Gastroesophageal sphincter (tissue), 4 donors: ENCODE results near the gene HECW1. TPM values are rescaled to one million over a fixed set of nuclear protein-coding genes. Genes with fewer than 3 reads are reported as not detected.

Experiments
- ATAC-seq: fragments of 150-250 bp; one replicate; pipeline ENCODE4 v1.9.1; 2016; ENCODE audit warnings: mild to moderate bottlenecking, moderate library complexity
- H3K27ac ChIP-seq, 4 donors: fragments of 200-600 bp; sonication (generic) in 3 of 4; 1 replicate in 3 of 4; 2 replicates in 1 of 4; pipeline ENCODE4 v1.5.1; 2016 to 2019
- H3K27me3 ChIP-seq: fragments of 200-600 bp; sonication (generic); one replicate; pipeline ENCODE4 v1.5.1; 2019
- H3K36me3 ChIP-seq, 2 donors: fragments of 200-600 bp; sonication (generic); one replicate each; pipeline ENCODE4 v1.5.1; 2019; ENCODE audit warnings: control low read depth in 1 of 2
- H3K4me1 ChIP-seq, 3 donors: fragments of 200-600 bp; sonication (generic); 1 replicate in 2 of 3; 2 replicates in 1 of 3; pipeline ENCODE4 v1.5.1; 2016 to 2019; ENCODE audit warnings: control low read depth in 2 of 3
- H3K4me3 ChIP-seq, 2 donors: fragments of 200-600 bp; sonication (generic); one replicate each; pipeline ENCODE4 v1.5.1; 2019; ENCODE audit warnings: mild to moderate bottlenecking in 1 of 2, moderate library complexity in 1 of 2
- H3K9me3 ChIP-seq, 3 donors: fragments of 200-600 bp; sonication (generic); one replicate each; pipeline ENCODE4 v1.5.1; 2017 to 2019; ENCODE audit warnings: control low read depth in 2 of 3
- EP300 ChIP-seq: sonication (generic); formaldehyde crosslinking; IDR thresholded peaks from one replicate; pipeline ENCODE4 v1.6.1; 2017; ENCODE audit warnings: antibody characterized with exemption, mild to moderate bottlenecking
- POLR2A ChIP-seq, 2 donors: fragments of 450-650 bp; IDR thresholded peaks; one replicate each; pipeline ENCODE4 v1.6.1; 2017; ENCODE audit warnings: antibody characterized with exemption in 2 of 2, mild to moderate bottlenecking in 2 of 2, moderate library complexity in 1 of 2
- POLR2AphosphoS5 ChIP-seq: sonication (generic); formaldehyde crosslinking; IDR thresholded peaks from one replicate; pipeline ENCODE4 v1.6.1; 2017; ENCODE audit warnings: antibody characterized with exemption
- WGBS, 2 donors: methylation state at CpG; one replicate each; pipeline ENCODE4 v1.1.5; 2018; ENCODE audit warnings: low coverage in 1 of 2; 5-methylcytosine and 5-hydroxymethylcytosine counted together
- total RNA-seq, 4 donors: library from RNA; depleted of rRNA; stranded (reverse); fragments of >200 nt; gene quantifications; one replicate each; pipeline ENCODE4 v1.1.0, GENCODE V29; 2016
- TF ChIP-seq, protein P1 (sequence below), 4 experiments: fragments of 200-600 bp in 2 of 4; fragments of 450-650 bp in 2 of 4; sonication (generic) in 1 of 4; IDR thresholded peaks; one replicate each; pipeline ENCODE4 v1.5.1; 2017 to 2019; ENCODE audit warnings: antibody characterized with exemption in 4 of 4, mild to moderate bottlenecking in 2 of 4, moderate library complexity in 2 of 4

Gene HECW1
- total RNA-seq, 4 donors from 2014 or later, result 0.04 to 0.31 (median 0.13) TPM; not detected in 1

DNA sequence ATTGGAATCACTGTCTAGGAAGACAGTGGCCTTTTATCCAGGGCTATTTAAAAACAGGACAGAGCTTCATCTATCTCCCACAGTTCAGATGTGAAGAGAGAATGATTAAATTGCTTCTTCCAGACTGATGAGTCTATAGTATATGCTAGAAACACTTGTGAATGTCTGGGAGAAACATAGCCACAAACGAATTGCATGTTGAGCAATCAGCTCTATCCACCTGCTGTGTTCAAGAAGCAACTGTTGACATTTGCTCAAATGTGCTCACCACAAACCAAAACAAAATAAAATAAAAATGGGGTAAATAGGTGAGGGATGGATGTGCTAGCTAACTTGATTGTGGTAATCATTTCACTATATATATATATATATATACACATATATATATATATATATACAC, 195.1 kb downstream of the HECW1 start:
- 82 to 88% methylated on average over 1 of the region's 1 CpG for whole genome bisulfite sequencing, 2 donors
- Histone ChIP-seq H3K9me3 (no peaks in the 10 kb centered on the region), H3K4me1 (no peaks in the 10 kb centered on the region), H3K27me3 (peaks cover 11% of the 10 kb centered on the region), H3K27ac (no peak overlapping the region), H3K36me3 (no peaks in the 10 kb centered on the region), H3K4me3 (no peak overlapping the region)
- no peak for ATAC-seq
- TF ChIP-seq EP300, result no peak
- TF ChIP-seq, protein P1, sequence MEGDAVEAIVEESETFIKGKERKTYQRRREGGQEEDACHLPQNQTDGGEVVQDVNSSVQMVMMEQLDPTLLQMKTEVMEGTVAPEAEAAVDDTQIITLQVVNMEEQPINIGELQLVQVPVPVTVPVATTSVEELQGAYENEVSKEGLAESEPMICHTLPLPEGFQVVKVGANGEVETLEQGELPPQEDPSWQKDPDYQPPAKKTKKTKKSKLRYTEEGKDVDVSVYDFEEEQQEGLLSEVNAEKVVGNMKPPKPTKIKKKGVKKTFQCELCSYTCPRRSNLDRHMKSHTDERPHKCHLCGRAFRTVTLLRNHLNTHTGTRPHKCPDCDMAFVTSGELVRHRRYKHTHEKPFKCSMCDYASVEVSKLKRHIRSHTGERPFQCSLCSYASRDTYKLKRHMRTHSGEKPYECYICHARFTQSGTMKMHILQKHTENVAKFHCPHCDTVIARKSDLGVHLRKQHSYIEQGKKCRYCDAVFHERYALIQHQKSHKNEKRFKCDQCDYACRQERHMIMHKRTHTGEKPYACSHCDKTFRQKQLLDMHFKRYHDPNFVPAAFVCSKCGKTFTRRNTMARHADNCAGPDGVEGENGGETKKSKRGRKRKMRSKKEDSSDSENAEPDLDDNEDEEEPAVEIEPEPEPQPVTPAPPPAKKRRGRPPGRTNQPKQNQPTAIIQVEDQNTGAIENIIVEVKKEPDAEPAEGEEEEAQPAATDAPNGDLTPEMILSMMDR (IDR thresholded peaks at IDR 0.05), result no peak
- TF ChIP-seq POLR2A (IDR thresholded peaks at IDR 0.05), result no peak
- TF ChIP-seq POLR2AphosphoS5, result no peak

DNA sequence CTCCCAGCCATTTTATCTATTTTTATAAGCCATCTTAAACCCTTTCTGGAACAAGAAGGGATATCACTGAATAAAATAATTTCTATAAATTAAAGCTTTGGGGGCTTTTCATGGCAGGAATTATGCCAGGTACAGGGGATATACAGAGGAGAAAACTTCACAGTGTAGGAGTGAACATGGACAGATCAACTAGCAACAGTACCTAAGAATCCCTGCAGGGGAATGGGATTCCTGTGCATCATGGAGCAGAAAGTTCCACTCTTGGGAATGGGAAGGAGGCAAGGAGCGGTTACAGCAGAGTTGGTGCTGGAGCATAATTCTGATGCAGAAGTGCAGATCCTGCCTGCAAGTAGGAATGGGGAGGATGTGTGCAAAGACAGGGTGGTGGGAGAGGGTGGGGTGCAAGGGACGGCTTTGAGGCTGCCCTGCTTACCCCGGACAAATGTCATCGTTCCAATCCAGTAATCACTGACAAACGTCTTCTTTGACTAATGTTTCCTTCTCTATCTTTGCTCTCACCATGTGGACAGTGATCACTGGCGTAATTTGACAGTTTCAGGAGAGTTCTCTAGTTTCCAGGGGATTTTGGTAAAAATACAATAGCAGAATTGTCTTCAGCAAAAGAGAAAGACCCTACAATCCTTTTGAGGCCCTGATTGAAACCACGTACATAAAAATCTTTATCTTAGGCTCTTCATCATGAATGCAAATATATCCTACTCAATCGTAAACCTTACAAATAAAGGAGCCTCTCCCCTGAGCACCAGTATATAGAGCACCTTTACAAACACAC, 196.7 kb downstream of the HECW1 start:
- Histone ChIP-seq H3K9me3 (no peaks in the 10 kb centered on the region), H3K4me1 (no peaks in the 10 kb centered on the region), H3K27me3 (peaks cover 4% of the 10 kb centered on the region), H3K4me3 (no peak overlapping the region), H3K36me3 (no peaks in the 10 kb centered on the region), H3K27ac (no peak overlapping the region)
- WGBS, 2 donors, result 61 to 72% methylated on average over 3 to 8 of the region's 8 CpGs
- TF ChIP-seq, protein P1 (IDR thresholded peaks at IDR 0.05), result no peak
- TF ChIP-seq POLR2AphosphoS5 (no peak), POLR2A (IDR thresholded peaks at IDR 0.05) (no peak), EP300 (no peak)
- ATAC-seq, result no peak

DNA sequence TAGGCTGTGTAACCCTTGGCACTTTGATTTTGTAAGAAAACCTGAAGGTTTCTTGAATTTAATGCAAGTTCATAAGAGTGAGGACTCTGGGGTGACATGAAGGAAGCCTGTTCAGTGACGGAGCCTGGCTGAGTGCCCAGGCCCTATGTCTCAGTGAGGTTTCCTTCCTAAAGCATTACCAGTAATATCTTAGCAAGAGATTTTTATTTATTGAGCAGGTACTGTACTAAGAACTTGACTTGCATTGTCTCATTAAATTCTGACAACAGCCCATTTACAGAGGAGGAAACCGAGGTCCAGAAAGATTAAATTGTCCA, 197.2 kb downstream of the HECW1 start:
- Histone ChIP-seq H3K36me3 (no peaks in the 10 kb centered on the region), H3K4me1 (no peaks in the 10 kb centered on the region), H3K27me3 (no peaks in the 10 kb centered on the region), H3K9me3 (no peaks in the 10 kb centered on the region), H3K27ac (no peak overlapping the region), H3K4me3 (no peak overlapping the region)
- ATAC-seq, result no peak
- TF ChIP-seq, protein P1 (IDR thresholded peaks at IDR 0.05), result no peak
- TF ChIP-seq POLR2A (IDR thresholded peaks at IDR 0.05), result no peak
- TF ChIP-seq EP300, result no peak
- TF ChIP-seq POLR2AphosphoS5, result no peak
- WGBS, 2 donors, result 63 to 67% methylated on average over 2 of the region's 2 CpGs

DNA sequence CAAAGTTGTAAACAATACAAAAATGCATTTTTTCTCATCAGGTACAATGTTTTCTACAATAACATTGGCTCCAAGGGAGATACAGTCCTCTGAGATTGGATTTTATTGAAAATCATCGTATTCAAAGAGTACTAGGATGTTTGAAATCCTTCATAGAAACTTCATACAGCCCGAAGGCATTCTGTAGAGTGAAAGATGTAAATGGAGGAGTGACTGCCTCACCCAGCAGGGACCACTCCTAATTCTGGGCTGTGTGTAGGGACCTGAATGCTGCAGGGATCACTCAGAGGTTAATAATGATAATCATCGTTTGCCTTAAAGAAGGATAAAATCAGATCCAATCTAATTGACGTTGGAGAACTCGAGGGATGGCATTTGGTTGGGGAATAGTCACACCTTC, 198.6 kb downstream of the HECW1 start:
- TF ChIP-seq EP300 (no peak), POLR2AphosphoS5 (no peak), POLR2A (IDR thresholded peaks at IDR 0.05) (no peak)
- TF ChIP-seq, protein P1 (IDR thresholded peaks at IDR 0.05), result no peak
- Histone ChIP-seq H3K27ac (no peak overlapping the region), H3K9me3 (no peaks in the 10 kb centered on the region), H3K4me1 (no peaks in the 10 kb centered on the region), H3K36me3 (no peaks in the 10 kb centered on the region), H3K4me3 (no peak overlapping the region), H3K27me3 (no peaks in the 10 kb centered on the region)
- no peak for ATAC-seq
- 73 to 89% methylated on average over 4 to 5 of the region's 5 CpGs for WGBS, 2 donors

DNA sequence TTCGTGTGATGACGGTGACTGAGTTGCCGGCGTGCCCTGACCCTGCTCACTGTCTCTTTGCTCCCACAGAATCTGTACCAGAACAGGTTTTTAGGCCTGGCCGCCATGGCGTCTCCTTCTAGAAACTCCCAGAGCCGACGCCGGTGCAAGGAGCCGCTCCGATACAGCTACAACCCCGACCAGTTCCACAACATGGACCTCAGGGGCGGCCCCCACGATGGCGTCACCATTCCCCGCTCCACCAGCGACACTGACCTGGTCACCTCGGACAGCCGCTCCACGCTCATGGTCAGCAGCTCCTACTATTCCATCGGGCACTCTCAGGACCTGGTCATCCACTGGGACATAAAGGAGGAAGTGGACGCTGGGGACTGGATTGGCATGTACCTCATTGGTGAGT, 199.2 kb downstream of the HECW1 start:
- whole genome bisulfite sequencing, 2 donors, result 40 to 92% methylated on average over 1 to 16 of the region's 22 CpGs
- H3K4me1 ChIP-seq, result no peaks in the 10 kb centered on the region
- no peak for TF ChIP-seq EP300
- TF ChIP-seq POLR2A (IDR thresholded peaks at IDR 0.05), result no peak
- no peak for TF ChIP-seq POLR2AphosphoS5
- TF ChIP-seq, protein P1 (IDR thresholded peaks at IDR 0.05), result no peak
- no peaks in the 10 kb centered on the region for H3K36me3 ChIP-seq
- H3K4me3 ChIP-seq, result no peak overlapping the region
- no peak overlapping the region for H3K27ac ChIP-seq
- no peaks in the 10 kb centered on the region for H3K9me3 ChIP-seq
- H3K27me3 ChIP-seq, result no peaks in the 10 kb centered on the region
- ATAC-seq, result no peak
